Activated CD4-positive, alpha-beta T cell treated with anti-CD3 and anti-CD28 coated beads, Interleukin-10, Interleukin-2, amounts not matched to agents 100 ng/mL and 50 ng/mL, durations not matched to agents 16 hours and 8 hours (primary cell): Measurements from ENCODE around the gene CHD5.

Experiments
- DNase-seq: peaks from one replicate; pipeline ENCODE4 v3.0.0-alpha.2; 2020

Gene CHD5

GRCh38 chr1:6200188-6200809 lies 20.2 kb upstream of the CHD5 start:
- DNase-seq: no peak

- peak; percentile 99 for DNase-seq
These were observed 19.4 kb upstream of the CHD5 start, which contains the start of gene RPL22 for GRCh38 chr1:6199298-6200187. RPL22 (minus strand) TSS chr1:6199595; CDS start chr1:6199573, 22 bp downstream.

GRCh38 chr1:6198646-6199297 lies 18.7 kb upstream of the CHD5 start:
- peak; percentile 30 for DNase-seq

GRCh38 chr1:6197746-6198427 lies 17.8 kb upstream of the CHD5 start:
- DNase-seq: no peak

- DNase-seq: no peak
These were observed 11.8 kb upstream of the CHD5 start for GRCh38 chr1:6191968-6192367.

- no peak for DNase-seq
These were observed 8.3 kb upstream of the CHD5 start for GRCh38 chr1:6188466-6188865.

- DNase-seq: peak; percentile 56
These were observed 5.7 kb upstream of the CHD5 start for GRCh38 chr1:6185635-6186382.

GRCh38 chr1:6185151-6185550 lies 5.0 kb upstream of the CHD5 start:
- no peak for DNase-seq

GRCh38 chr1:6184083-6184783 lies 4.1 kb upstream of the CHD5 start:
- DNase-seq: no peak

GRCh38 chr1:6183520-6183989 lies 3.4 kb upstream of the CHD5 start:
- DNase-seq: no peak

- no peak for DNase-seq
These were observed 1.2 kb upstream of the CHD5 start for GRCh38 chr1:6181347-6181770.

GRCh38 chr1:6180707-6181311 lies 688 bp upstream of the CHD5 start:
- no peak for DNase-seq

- no peak for DNase-seq
These were observed 451 bp downstream of the CHD5 start for GRCh38 chr1:6179564-6180175.

- no peak for DNase-seq
These were observed 1.2 kb downstream of the CHD5 start for GRCh38 chr1:6178751-6179563.

GRCh38 chr1:6177681-6178380 lies 2.3 kb downstream of the CHD5 start:
- DNase-seq: no peak

- DNase-seq: no peak
These were observed 3.3 kb downstream of the CHD5 start for GRCh38 chr1:6176779-6177178.

GRCh38 chr1:6175411-6175828 lies 4.7 kb downstream of the CHD5 start:
- DNase-seq: no peak

GRCh38 chr1:6174621-6175410 lies 5.3 kb downstream of the CHD5 start:
- DNase-seq: no peak
